ENCODE results near the gene HECW1.

GRCh38 chr7:43591558-43592180, 479.2 kb downstream of the HECW1 start:
- no peak for TF ChIP-seq EZH2 (IDR thresholded peaks at IDR 0.05; ENCODE audit: insufficient read depth, poor library complexity, severe bottlenecking)
- no peak for TF ChIP-seq EZH2phosphoT487 (IDR thresholded peaks at IDR 0.05; ENCODE audit: insufficient read depth, low read depth)
